Lower leg skin (tissue), 4 donors: ENCODE results near the gene CASK. TPM values are rescaled to one million over a fixed set of nuclear protein-coding genes. Genes with fewer than 3 reads are reported as not detected.
A peak's percentile ranks its signal among the peaks of the same experiment; 100 is the strongest.

Experiments
- DNase-seq, 2 donors: peaks; one replicate each; pipeline ENCODE4 v3.0.0-alpha.2; 2019; ENCODE audit warnings: low spot score in 2 of 2
- H3K4me3 ChIP-seq: fragments of 200-600 bp; sonication (generic); 2 replicates; pipeline ENCODE4 v1.5.1; 2017; ENCODE audit warnings: mild to moderate bottlenecking, low read depth; ENCODE audit not compliant: poor library complexity, severe bottlenecking
- CTCF ChIP-seq, 3 donors: fragments of 450-650 bp; IDR thresholded peaks; one replicate each; pipeline ENCODE4 v1.5.1; 2016; ENCODE audit warnings: antibody characterized with exemption in 3 of 3, mild to moderate bottlenecking in 3 of 3, moderate library complexity in 2 of 3
- POLR2A ChIP-seq, 2 donors: fragments of 450-650 bp; IDR thresholded peaks; one replicate each; pipeline ENCODE4 v1.6.1; 2016 to 2017; ENCODE audit warnings: antibody characterized with exemption in 2 of 2, mild to moderate bottlenecking in 1 of 2, moderate library complexity in 1 of 2
- WGBS, 2 donors: methylation state at CpG; one replicate each; pipeline ENCODE4 v1.1.5; 2018; 5-methylcytosine and 5-hydroxymethylcytosine counted together
- intact Hi-C: fragments of 100-400 bp; cut with DNase I; formaldehyde crosslinking; loops from one replicate; pipeline ENCODE4 v1.15.0; 2023; ENCODE audit warnings: low total_unique reads
- total RNA-seq, 4 donors: library from RNA; depleted of rRNA; stranded (reverse); fragments of >200 nt; gene quantifications; one replicate each; pipeline ENCODE4 v1.1.0, GENCODE V29; 2016

The CASK gene
- total RNA-seq, 4 donors from 2014 or later, result 22.7 to 43.2 (median 26.8) TPM

GRCh38 chrX:41921492-41922430 is 1.6 kb downstream of the CASK start:
- intact Hi-C loops, result no loop called here
- WGBS, 2 donors, result 0 to 35% methylated on average over 13 of the region's 13 CpGs

GRCh38 chrX:41919870-41920269 is 3.5 kb downstream of the CASK start:
- no peak overlapping the region for H3K4me3 ChIP-seq
- intact Hi-C loops, result no loop called here
- no peak for DNase-seq
- TF ChIP-seq POLR2A (IDR thresholded peaks at IDR 0.05), result no peak
- 77 to 88% methylated on average over 2 of the region's 2 CpGs for WGBS, 2 donors

More at GRCh38 chrX:41921492-41922430, 1.6 kb downstream of the CASK start:
- H3K4me3 ChIP-seq, result peak overlapping the region; percentile 45
- no peak for DNase-seq
- TF ChIP-seq POLR2A (IDR thresholded peaks at IDR 0.05), result no peak

- 61 to 72% methylated on average over 5 of the region's 5 CpGs for WGBS, 2 donors
- DNase-seq, result no peak
- intact Hi-C loops, result no loop called here
- no peak for TF ChIP-seq CTCF (IDR thresholded peaks at IDR 0.05)
- no peak for TF ChIP-seq POLR2A (IDR thresholded peaks at IDR 0.05)
- no peak overlapping the region for H3K4me3 ChIP-seq
Measured at GRCh38 chrX:41917517-41917916, 5.8 kb downstream of the CASK start.

- no peak overlapping the region for H3K4me3 ChIP-seq
- TF ChIP-seq CTCF (IDR thresholded peaks at IDR 0.05) (no peak), POLR2A (IDR thresholded peaks at IDR 0.05) (no peak)
- no peak for DNase-seq
- intact Hi-C loops, result no loop called here
- 73 to 90% methylated on average over 1 of the region's 1 CpG for WGBS, 2 donors
Measured at GRCh38 chrX:41913476-41913875, 9.9 kb downstream of the CASK start.

GRCh38 chrX:41912923-41913322 is 10.4 kb downstream of the CASK start:
- DNase-seq, result no peak
- no peak for TF ChIP-seq CTCF (IDR thresholded peaks at IDR 0.05)
- TF ChIP-seq POLR2A (IDR thresholded peaks at IDR 0.05), result no peak
- intact Hi-C loops, result no loop called here
- WGBS, 2 donors, result 71 to 88% methylated on average over 4 of the region's 4 CpGs
- H3K4me3 ChIP-seq, result no peak overlapping the region

GRCh38 chrX:41909068-41909467 is 14.3 kb downstream of the CASK start:
- TF ChIP-seq CTCF (IDR thresholded peaks at IDR 0.05), result no peak
- TF ChIP-seq POLR2A (IDR thresholded peaks at IDR 0.05), result no peak
- intact Hi-C loops, result no loop called here
- no peak for DNase-seq
- no peak overlapping the region for H3K4me3 ChIP-seq
